ENCODE measurements around the gene OSR1. TPM values are rescaled to one million over a fixed set of nuclear protein-coding genes. Genes with fewer than 3 reads are reported as not detected.
"Not testable (repeated sequence)": the region's sequence is repeated elsewhere in the genome, so short reads cannot be mapped to it uniquely, and the experiment has no call there.

Gene OSR1
- total RNA-seq = 4.4 TPM

- DNase-seq = no peak
These were observed at the start of gene OSR1 for GRCh38 chr2:19358242-19359020. Gene OSR1 (minus strand): TSS chr2:19358623. CDS start chr2:19353805, 4,818 bp downstream.

DNA sequence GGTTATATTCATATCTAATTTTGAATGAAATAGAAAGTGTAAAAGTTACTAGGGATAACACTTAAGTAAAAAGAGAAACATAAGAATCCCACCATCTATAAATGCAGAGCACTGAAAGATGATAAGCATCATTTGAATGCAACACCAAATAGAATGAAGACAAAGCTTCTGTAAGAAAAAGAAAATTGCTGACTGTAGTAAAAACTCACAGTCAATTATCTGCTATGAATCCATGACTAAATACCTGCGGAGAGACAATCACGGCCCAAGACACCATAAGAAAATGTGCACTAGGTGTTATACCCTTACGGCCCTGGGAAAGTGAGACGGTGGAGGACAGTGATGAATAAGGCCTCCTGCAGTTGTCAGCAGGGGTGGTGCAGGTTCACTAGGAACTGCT is 45.4 kb upstream of the OSR1 start:
- DNase-seq = no peak

DNA sequence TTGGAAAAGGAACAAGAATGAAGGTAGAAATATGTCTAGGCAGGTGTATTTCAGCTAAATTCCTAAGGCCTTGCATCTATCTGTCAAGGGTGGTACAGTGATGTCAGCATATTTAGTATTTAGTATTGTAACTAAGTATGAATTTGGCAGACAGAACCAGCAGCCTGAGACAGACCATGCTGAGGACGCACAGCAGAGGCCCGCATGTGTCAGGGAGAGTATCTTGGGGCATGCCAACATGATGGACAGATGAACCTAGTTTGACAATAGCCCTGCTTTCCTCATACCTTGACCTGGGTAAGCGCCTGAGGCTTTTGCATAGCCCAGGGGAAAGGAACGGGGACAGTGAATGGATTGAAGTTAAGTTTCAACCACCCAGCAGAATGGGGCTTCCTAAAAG is 33.8 kb upstream of the OSR1 start:
- DNase-seq = no peak

- not testable (repeated sequence) for DNase-seq
These were observed 31.0 kb upstream of the OSR1 start for GRCh38 chr2:19389469-19389868.

- no peak for DNase-seq
These were observed 22.1 kb upstream of the OSR1 start for GRCh38 chr2:19380532-19380931.

DNA sequence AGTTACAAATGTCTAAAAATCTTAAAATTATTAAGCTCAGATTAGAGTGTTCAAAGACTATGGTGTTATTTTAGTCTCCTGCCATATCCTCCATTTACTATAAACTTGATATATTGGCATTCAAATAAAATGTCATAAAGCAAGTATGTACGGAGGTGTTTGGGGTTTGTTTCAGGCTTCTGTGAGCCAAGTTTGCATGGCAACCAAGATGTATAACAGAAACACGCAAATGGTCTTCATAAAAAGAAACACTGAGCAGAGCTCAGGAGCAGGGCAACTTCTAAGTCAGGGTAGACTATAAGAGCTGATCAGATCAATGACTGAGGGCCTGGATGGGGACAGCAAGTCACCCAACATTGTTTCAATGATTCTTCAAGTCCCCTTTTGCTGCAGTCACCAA is 20.5 kb upstream of the OSR1 start:
- DNase-seq = no peak

GRCh38 chr2:19377717-19378116 is 19.3 kb upstream of the OSR1 start:
- DNase-seq = no peak

DNA sequence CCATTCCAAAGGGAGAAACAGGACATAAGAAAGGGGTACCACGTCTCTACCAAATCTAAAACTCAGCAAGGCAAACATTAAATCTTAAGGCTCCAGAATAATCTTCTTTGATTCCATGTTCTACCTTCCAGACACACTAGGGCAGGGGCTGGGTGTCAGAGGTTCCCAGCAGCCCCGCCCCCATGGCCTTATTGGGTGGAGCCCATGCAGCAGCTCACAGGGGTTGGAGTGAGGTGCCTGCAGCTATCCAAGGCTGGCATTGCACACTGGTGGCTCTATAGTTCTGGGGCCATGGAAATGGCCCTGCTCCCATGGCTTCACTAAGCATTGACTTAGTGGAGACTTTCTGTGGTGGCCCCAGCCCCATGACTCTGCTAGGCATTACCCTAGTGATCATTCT is 14.9 kb upstream of the OSR1 start:
- DNase-seq = no peak

- no peak for DNase-seq
These were observed 13.7 kb upstream of the OSR1 start for GRCh38 chr2:19371996-19372582.

- no peak for DNase-seq
These were observed 11.0 kb upstream of the OSR1 start for GRCh38 chr2:19369341-19369955.

DNA sequence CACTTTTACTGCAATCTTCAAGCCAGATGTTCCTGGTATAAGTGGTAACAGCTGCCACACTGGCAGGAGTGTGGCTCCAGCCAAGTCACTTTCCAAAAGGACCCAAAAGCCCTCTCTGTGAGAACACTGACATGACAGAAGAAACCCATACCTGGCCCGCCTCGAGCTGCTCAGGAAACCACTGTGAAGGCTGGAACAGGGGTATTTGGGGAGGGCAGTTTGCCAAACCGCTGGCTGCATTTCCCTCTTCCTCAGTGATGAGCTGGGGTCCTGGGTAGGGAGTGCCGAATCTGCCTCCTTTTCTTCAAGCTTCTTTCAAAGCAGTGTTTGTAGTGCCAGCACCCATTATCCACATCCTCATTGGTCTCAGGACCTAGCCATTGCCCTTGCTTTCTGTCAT is 10.3 kb upstream of the OSR1 start:
- DNase-seq = no peak

GRCh38 chr2:19367326-19367725 is 8.9 kb upstream of the OSR1 start:
- DNase-seq = no peak

DNA sequence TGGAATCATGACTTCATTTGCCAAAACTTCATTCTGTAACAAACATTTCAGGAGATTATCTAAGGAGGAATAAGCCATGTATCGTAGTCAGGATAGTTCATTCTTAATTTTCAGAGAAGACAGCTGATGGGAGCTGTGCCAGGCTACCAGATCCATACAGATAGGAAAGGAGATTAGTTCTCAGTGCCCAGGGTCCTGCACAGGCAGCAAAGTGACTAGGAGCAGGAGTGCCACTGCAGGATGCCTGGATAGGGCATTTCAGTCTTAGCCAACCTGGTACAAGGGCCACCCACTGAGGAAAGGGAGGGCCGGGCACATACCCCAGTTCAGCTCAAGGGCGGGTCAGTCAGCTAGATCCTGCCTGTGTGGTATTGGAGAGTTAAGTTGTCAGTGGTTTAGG is 6.7 kb upstream of the OSR1 start:
- DNase-seq = no peak

DNA sequence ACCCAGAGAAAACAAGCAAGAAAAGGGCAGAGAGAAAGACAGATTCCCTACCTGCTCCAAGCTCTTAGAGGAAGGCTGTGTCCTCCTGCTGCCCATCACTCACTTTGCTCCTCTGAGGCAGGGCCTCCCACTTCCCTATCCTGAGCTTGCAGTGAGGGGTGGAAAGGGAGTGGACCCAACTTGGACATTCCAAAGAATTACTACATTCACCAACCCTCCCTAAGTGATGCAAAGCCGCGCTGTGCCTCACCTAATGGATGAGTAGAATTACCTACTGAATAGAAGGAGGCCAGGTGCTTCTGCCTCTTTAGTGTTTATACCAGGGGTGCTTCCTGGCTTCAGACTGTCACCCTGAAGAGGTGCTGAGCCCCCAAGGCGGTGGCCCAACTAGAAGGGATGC is 5.6 kb upstream of the OSR1 start:
- no peak for DNase-seq

- no peak for DNase-seq
These were observed 5.0 kb upstream of the OSR1 start for GRCh38 chr2:19363474-19363778.

GRCh38 chr2:19362755-19363473 is 4.5 kb upstream of the OSR1 start:
- peak; percentile 12 for DNase-seq

GRCh38 chr2:19362094-19362754 is 3.8 kb upstream of the OSR1 start:
- DNase-seq = no peak

DNA sequence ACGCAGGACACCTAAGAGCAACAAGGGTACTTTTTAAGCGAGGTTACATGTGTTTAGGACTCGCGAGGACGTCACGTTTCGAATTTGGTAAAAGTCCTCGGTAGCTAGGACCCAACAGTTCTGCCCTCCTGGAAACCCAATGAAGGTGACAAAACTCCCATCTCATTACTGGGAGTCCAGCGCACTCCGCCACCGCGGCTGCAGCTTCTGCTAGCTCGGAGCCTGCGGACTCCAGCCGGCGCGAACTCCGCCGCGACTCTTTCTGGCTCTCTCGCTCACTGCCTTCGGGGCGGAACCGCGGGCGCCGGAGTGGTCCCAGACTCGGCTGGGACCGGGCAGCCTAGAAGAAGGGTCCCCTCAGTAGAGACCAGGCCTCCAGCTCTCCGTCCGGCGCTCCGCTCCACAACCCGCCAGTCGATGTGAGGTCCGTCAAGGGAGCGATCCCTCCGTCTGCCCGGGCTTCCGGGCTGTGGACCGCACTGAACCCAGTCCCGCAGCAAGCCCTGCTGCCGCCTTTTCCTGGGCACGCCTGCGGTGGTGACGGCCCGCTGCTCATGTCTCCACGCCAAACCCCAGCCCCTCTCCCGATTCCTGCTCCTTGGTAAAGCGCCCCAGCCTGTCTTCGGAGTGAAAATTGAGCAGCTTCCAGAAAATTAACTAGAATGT is 3.0 kb upstream of the OSR1 start:
- DNase-seq = no peak

DNA sequence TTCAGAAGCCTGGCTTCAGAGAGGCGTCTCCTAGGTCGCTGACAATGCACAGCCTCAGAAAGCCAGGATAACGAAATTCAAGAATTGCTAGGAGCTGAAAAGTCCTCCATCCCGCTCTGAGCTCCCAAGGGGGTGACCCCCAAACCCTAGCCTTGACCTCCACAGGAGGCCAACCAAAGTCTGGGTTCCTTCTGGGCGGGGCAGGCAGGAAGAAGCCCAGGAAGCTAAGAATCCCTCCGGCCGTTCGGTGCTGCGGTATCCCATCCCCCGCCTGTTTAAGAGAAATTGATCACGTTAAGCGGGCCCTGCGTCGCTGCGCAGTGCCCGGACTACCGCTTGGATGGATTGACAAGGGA is 2.5 kb upstream of the OSR1 start:
- no peak for DNase-seq

GRCh38 chr2:19360266-19360965 is 2.0 kb upstream of the OSR1 start:
- no peak for DNase-seq

DNA sequence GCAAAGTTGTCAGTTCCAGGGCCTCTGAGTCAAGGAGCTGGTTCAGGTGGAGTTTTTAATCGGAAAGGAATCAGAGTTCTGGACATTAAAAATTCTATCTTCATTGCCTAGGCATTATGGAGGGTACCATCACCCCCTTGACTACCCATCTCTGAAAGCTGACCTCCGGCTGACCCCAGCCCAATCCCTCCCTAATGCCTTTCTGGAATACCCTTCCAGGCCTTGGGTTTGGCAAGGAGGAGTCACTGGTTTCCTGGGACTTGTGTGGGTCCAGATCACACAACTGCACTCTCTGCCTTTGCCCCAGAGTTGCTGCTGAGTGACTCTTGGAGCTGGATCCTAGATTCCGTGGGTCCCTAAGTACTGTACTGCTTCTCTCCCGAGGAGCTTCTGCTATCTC is 1.0 kb upstream of the OSR1 start:
- DNase-seq = no peak

GRCh38 chr2:19359021-19359357 is 566 bp upstream of the OSR1 start:
- no peak for DNase-seq
